ENCODE data around the gene CNGB1. TPM values are rescaled to one million over a fixed set of nuclear protein-coding genes. Genes with fewer than 3 reads are reported as not detected.

The CNGB1 gene
- total RNA-seq, 1 experiment from 2014 or later, result not detected

GRCh38 chr16:57935904-57936303, 35.0 kb downstream of the CNGB1 start:
- DNase-seq, result no peak
- H3K9me3 Mint-ChIP-seq (ENCODE audit: unreplicated experiment), result no peaks in the 10 kb centered on the region
- H3K27ac Mint-ChIP-seq (ENCODE audit: unreplicated experiment), result no peak overlapping the region
- intact Hi-C loops (cut with micrococcal nuclease; ENCODE audit: unreplicated experiment), result no loop called here
- no TSS peak for BruUV-seq (replicated peaks)
- ChIA-PET CTCF (no interaction called here), POLR2A (no interaction called here)
- H3K36me3 ChIP-seq (ENCODE audit: control insufficient read depth, insufficient read depth, low read length), result no peaks in the 10 kb centered on the region
- no peaks in the 10 kb centered on the region for H3K9me3 ChIP-seq
- no peaks in the 10 kb centered on the region for H3K4me1 Mint-ChIP-seq (ENCODE audit: low read depth, unreplicated experiment)
- no peaks in the 10 kb centered on the region for H3K4me1 ChIP-seq
- H3K4me3 Mint-ChIP-seq (ENCODE audit: unreplicated experiment), result no peak overlapping the region
- no peaks in the 10 kb centered on the region for H3K27me3 Mint-ChIP-seq (ENCODE audit: insufficient read depth, unreplicated experiment)
- no peak overlapping the region for H3K4me3 ChIP-seq (ENCODE audit: low read depth, low read length)
- TF ChIP-seq CTCF (IDR thresholded peaks at IDR 0.05; ENCODE audit: insufficient read depth in 1 of 2, low read depth in 1 of 2, low read length in 1 of 2, severe bottlenecking in 1 of 2, unreplicated experiment in 1 of 2), result no peak
- no peaks in the 10 kb centered on the region for H3K36me3 Mint-ChIP-seq (ENCODE audit: insufficient read depth, unreplicated experiment)
- H3K27me3 ChIP-seq (replicated peaks; ENCODE audit: control insufficient read depth, insufficient read depth, low read length), result no peaks in the 10 kb centered on the region; the same call in 1 of the 2 replicates

- Histone ChIP-seq H3K9me3 (no peaks in the 10 kb centered on the region), H3K4me3 (ENCODE audit: low read depth, low read length) (no peak overlapping the region), H3K4me1 (no peaks in the 10 kb centered on the region), H3K27me3 (replicated peaks; ENCODE audit: control insufficient read depth, insufficient read depth, low read length) (no peaks in the 10 kb centered on the region), H3K36me3 (ENCODE audit: control insufficient read depth, insufficient read depth, low read length) (no peaks in the 10 kb centered on the region)
- BruUV-seq (replicated peaks), result no TSS peak
- no peak overlapping the region for H3K4me3 Mint-ChIP-seq (ENCODE audit: unreplicated experiment)
- intact Hi-C loops (cut with micrococcal nuclease; ENCODE audit: unreplicated experiment), result no loop called here
- ChIA-PET POLR2A (no interaction called here), CTCF (interaction anchor here (1.0 kb wide), 1 partner anchor 69 kb away, joined by 3 read pairs; the partner anchor contains the start of gene ZNF319)
- peaks cover 4% of the 10 kb centered on the region for H3K27me3 Mint-ChIP-seq (ENCODE audit: insufficient read depth, unreplicated experiment)
- TF ChIP-seq CTCF (IDR thresholded peaks at IDR 0.05; ENCODE audit: insufficient read depth in 1 of 2, low read depth in 1 of 2, low read length in 1 of 2, severe bottlenecking in 1 of 2, unreplicated experiment in 1 of 2), result no peak
- no peak overlapping the region for H3K27ac Mint-ChIP-seq (ENCODE audit: unreplicated experiment)
- no peaks in the 10 kb centered on the region for H3K4me1 Mint-ChIP-seq (ENCODE audit: low read depth, unreplicated experiment)
- no peaks in the 10 kb centered on the region for H3K36me3 Mint-ChIP-seq (ENCODE audit: insufficient read depth, unreplicated experiment)
- DNase-seq, result no peak
- no peaks in the 10 kb centered on the region for H3K9me3 Mint-ChIP-seq (ENCODE audit: unreplicated experiment)
Measured at GRCh38 chr16:57930533-57930932, 40.4 kb downstream of the CNGB1 start.

- no peaks in the 10 kb centered on the region for H3K9me3 ChIP-seq
- no peaks in the 10 kb centered on the region for H3K36me3 Mint-ChIP-seq (ENCODE audit: insufficient read depth, unreplicated experiment)
- intact Hi-C loops (cut with micrococcal nuclease; ENCODE audit: unreplicated experiment), result no loop called here
- peaks cover 4% of the 10 kb centered on the region for H3K27me3 Mint-ChIP-seq (ENCODE audit: insufficient read depth, unreplicated experiment)
- no peak overlapping the region for H3K4me3 ChIP-seq (ENCODE audit: low read depth, low read length)
- no peak for TF ChIP-seq CTCF (IDR thresholded peaks at IDR 0.05; ENCODE audit: insufficient read depth in 1 of 2, low read depth in 1 of 2, low read length in 1 of 2, severe bottlenecking in 1 of 2, unreplicated experiment in 1 of 2)
- DNase-seq, result no peak
- H3K4me1 ChIP-seq, result no peaks in the 10 kb centered on the region
- BruUV-seq (replicated peaks), result no TSS peak
- no peaks in the 10 kb centered on the region for H3K4me1 Mint-ChIP-seq (ENCODE audit: low read depth, unreplicated experiment)
- no peaks in the 10 kb centered on the region for H3K9me3 Mint-ChIP-seq (ENCODE audit: unreplicated experiment)
- no peak overlapping the region for H3K4me3 Mint-ChIP-seq (ENCODE audit: unreplicated experiment)
- POLR2A ChIA-PET, result no interaction called here
- no peaks in the 10 kb centered on the region for H3K36me3 ChIP-seq (ENCODE audit: control insufficient read depth, insufficient read depth, low read length)
- H3K27ac Mint-ChIP-seq (ENCODE audit: unreplicated experiment), result no peak overlapping the region
- H3K27me3 ChIP-seq (replicated peaks; ENCODE audit: control insufficient read depth, insufficient read depth, low read length), result no peaks in the 10 kb centered on the region
- CTCF ChIA-PET, result no interaction called here
Measured at GRCh38 chr16:57929250-57929649, 41.7 kb downstream of the CNGB1 start.

Measured in Caco-2 (cell line).